Measurements from ENCODE around the gene ROM1.
"Not testable (repeated sequence)": the region's sequence is repeated elsewhere in the genome, so short reads cannot be mapped to it uniquely, and the experiment has no call there.

ROM1 gene, protein sequence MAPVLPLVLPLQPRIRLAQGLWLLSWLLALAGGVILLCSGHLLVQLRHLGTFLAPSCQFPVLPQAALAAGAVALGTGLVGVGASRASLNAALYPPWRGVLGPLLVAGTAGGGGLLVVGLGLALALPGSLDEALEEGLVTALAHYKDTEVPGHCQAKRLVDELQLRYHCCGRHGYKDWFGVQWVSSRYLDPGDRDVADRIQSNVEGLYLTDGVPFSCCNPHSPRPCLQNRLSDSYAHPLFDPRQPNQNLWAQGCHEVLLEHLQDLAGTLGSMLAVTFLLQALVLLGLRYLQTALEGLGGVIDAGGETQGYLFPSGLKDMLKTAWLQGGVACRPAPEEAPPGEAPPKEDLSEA

DNA sequence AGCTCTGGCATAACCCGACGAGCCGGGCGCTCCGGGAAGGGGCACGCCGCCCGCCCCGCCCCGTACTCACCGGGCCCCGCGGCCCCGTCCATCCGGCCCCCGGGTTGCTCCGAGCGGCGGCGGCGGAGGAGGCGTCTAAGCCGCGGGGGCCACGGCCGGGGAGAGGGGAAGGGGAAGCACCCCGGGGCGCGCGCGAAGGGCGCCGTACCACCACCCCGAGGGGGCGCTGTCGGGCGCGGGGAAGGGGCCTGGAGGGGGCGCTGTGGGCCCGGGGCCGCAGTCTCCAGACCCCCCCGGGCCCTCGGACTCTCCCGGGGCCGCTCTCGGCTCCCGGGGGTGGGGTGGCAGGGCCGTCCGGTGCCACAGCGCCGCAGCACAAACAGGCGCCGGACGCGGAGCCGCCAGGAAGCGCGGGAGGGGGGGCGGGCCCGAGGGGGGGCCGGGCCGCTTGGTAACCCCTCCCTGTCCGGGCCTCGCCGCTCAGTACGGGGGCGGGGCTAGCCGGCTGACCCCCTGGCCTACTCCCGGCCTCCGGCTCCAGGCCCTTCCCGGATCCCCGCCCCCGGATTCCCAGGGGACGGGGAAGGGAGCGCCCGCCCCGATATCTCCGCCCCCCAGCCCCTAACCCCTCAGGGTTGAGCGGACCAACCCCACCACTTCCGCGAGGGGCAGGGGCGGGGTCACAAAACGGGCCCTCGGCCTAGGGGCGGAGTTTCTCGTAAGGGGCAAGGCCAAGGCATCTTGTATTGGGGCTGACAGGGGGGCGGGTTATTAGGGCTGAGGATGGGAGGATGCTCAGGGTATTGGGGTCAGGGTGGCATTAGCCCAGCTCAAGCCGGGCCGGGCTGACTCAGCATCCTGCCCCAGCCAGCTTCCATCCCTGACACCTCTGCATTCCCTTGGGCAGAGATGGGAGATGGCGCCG, at the start of gene ROM1, which contains the start of gene EML3:
Gene ROM1 (plus strand): TSS at position 892 of the 925 bp plus-strand sequence. CDS start 25 bp downstream, at position 917.
Gene EML3 (minus strand): TSS at position 410 of the 925 bp plus-strand sequence. CDS start 318 bp downstream, at position 92.
- peak; percentile 74 for DNase-seq

DNA sequence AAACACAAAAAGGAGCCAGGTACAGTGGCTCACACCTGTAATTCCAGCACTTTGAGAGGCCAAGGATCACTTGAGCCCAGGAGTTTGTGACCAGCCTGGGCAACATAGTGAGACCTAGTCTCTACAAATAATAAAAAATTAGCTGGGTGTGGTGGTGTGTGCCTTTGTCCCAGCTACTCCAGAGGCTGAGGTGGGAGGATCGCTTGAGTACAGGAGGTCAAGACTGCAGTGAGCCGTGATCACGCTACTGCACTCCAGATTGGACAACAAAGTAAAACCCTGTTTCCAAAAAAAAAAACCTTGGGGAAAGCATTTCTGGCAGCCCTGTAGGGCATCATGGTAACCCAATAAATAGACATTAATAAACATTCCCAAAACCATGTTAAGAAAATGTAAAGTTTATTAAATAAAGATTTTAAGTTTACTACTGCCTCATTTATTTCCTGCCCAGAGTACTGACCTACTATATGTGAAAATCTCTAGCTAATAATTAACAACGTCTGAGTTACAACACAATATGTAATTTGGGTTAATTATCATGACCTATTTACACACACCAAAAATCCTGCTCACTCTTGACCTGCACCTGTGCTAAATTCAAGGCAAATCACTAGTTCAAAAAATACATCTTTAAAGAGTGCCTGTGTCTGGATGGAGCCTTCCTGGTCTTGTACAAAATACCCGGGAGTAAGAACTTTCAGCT, 47.8 kb upstream of the ROM1 start:
- no peak for DNase-seq

DNA sequence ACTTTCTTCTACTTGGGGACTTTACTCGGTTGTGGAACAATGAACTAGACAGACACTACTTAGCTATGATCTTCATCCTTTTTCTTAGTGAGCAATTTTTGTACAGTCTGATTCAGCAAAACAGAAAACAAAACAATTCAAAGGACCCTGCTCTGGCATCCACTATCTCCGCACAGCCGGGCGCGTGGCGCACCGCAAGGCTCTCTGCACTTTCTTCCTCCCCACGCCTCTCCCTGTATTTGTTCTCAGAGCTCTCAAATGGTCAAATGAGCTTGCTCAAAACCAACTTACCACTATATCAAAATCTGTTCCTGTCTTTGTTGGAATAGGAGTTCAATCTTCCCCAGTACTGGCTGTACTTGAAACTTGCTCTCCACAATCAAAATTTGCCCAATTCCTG, 46.8 kb upstream of the ROM1 start:
- DNase-seq, result no peak

DNA sequence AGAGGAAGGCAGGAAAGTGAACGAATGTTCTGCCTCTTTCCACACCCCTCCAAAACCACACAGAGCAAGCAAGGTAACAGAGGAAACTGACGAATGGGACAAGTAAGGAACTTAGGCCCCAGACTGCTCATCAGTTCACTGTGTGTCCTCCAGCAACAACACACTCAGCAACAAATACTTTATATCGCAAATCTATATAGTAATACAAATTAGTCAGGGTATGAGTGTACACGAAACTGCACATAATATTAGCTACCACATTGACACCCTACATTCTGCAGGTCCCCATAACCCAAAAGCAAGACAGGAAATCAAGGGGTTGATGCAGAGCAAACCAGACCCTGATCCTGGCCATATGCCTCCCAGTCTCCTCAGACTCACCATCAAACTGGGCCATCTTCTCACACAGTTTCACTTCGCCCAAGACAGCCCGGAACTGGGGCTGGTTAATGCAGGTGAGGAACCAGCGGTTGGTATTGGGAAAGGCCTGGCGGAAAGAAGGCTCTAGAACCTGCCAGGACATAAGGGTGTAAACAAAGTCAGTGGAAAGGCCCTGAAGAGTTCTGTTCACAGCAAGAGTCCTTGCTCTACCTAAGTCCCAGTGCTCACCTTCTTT, 45.9 kb upstream of the ROM1 start:
- no peak for DNase-seq

DNA sequence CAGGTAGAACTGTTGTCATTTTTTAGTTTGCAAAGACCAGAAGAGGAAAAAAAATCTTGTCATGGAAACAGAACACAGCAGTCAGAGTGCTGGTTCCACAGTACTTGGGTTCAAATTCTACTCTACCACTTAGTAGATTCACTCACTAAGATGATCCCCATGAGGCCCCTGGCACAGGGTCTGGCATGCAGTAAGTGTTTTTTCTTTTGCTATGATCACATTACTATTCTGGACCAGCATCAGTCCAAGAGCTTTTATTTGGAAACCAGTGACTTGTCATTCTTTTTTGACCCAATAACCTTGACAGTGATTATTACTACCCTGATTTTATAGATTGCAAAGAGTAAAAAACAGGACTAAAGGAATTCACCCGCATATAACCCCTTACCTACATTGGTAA, 43.4 kb upstream of the ROM1 start:
- no peak for DNase-seq

DNA sequence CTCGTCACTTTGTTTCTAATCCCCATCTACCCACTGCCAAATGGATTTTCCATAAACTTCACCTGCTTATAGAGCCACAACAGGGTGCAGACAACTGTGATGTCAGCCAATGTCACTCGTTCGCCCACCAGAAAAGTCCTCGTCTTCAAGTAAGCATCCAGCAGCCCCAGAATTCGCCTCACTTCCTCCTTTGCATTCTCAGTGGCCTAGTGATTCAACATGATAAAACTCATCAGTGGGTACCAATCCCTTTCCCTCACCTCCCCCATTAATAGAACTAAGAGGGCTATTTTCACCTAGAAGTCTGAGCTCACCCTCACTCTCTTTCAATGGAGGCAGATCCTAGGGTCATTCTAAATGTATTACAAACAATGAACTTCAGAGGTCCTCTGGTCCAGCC, 42.2 kb upstream of the ROM1 start:
- DNase-seq, result not testable (repeated sequence)

DNA sequence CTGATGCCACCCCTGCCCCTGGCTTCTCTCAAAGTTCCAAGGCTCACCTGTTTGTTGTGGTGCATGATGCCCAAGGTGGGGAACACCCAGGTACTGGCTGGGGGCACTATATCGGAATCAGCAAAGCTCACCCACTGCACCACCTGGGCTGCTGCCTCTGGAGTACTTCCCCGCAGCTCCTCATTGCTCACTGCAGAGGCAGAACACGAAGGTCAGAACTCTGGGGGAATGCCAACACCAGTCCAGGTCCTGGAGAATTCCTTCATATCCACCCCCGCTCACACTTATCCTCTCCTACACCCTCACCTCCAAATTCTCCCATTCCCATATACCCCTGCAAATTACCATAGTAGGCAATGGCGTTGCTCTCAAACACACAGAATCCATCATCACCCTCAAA, 41.6 kb upstream of the ROM1 start:
- DNase-seq, result not testable (repeated sequence)

DNA sequence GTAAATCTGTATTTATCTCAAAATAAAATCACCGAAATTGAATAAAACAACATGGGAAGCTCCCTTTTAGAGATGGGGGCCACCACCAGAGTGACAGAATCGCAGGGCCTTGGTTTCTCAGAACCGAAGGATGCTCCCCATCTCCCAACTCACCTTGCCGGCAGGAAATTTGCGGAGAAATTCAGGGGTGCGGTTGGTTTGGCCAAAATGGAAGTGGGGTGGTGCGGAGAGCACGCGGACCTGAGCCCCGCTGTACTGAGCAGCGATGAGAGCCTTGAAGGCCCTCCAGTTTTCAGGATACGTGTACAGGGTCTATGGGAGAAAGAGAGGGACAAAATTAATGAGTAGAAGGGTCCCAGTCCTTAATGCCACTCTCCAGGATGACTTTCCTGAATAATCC, 40.6 kb upstream of the ROM1 start:
- no peak for DNase-seq

DNA sequence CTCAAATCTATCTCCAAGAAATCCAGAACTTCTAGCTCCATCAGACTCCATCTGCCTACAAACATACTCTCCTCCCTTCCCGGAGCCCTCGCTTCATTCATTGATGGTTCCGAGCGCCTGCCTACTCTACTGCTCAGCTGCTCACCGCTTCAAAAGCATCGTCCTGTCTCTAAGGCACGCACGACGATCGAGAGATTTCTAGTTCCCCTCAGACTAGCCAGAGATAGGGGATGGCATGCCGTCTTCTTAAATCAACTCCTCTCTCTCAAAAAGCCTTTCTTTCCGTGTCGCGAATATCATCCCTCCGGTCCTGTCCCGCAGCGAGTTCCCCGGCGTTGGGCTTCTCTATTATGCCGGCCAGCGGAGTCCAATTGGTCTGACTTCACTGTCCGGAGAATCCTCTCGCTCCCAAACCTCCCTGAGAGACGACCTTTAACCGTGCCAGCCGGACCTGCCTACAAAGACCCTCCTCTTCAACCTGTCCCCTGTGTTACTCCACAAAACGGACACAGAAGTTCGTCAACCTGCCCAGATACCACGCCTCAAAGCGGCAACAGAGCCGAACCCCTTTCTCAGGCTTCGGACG, 40.0 kb upstream of the ROM1 start:
- no peak for DNase-seq

DNA sequence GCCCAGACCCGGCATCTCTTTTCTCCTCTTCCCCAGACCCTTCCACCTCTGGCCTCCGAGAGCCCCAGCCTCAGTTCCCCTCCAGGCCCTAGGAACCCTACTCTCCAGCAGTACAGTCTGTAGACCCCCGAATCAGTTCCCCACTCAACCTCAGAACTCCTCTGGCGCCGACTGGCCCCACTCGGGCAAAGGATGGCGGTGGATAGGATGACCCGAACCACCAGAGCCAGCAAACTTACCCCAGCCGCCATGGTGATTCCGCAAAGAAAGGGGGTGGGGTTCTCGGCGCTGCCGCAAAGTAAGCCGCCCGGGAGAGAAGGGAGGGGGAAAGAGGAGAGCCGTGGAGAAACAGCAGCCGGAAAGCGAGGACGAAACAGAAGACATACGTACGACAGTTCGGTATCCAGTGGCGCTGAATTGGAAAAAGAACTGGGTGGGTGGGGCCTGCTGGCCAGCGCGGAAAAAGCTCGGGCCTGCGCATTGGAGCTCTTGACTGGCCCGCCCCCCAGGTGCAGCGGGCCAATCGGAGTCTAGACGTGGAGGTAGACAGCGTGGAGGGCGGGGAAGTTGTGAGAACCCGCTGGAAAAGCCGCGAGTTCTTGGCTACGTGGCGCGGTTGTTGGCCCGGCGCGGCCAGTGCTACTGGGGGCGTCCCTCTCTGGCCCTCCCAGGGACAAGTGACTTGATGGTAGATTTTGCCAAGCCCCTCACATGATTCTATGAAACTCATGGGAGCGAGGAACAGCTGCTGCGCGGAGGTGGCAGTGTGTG, 39.3 kb upstream of the ROM1 start, which contains the start of gene EEF1G:
Gene EEF1G (minus strand): TSS at position 300 of the 771 bp plus-strand sequence. CDS start 49 bp downstream, at position 251.
- peak; percentile 99 for DNase-seq

DNA sequence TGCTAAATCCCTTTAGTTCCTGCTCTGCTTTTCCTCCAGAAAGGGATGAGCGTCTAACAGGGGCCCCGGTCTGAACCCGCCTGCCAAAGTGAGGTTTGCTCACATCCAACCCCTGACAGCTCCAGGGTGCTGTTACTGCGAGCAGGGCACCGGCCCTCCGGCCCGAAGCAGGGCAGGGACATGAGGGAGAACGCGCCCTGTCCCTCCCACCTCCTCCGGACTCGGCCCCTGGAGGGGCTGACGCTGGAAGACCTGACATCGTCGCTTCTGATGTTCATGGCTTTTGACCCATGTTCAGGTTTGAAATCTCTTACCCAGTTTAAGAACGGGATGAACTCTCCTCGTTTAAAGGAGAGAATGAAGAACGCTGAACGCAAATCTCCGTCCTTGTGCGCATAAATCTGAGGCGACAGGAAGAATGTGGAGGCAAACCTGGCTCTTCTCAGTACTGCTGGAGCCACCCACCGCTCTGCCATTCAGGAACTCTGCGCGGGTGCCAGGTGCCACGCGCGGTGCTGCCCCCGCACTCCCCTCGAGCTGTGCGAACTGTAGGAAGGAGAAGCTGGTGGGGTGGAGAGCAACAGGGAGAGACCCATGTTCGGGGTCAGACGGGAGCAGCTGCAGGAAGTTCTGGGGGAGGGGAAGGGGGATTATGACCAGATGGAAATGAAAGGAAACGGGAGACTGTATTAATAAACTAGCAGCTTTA, 38.5 kb upstream of the ROM1 start:
- no peak for DNase-seq

DNA sequence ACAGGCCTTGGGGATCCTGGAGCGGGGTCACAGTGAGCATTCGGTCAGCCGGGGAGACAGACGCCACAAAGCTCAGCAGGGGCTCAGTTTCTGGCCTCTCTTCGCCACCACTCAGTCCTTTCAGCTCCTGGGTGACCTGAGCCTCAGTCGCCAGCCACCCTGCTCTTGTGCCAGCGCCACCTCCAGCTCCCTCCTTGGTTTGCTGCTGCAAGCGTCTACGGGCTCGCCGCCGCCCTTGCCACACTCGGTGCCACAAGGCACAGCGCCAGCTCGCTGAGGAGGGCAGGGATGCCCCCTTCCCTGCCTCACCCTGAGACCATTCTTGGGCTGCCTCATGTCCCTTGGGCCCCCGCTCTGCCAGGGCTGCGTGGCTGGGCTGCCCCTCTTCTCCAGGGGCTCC, 37.9 kb upstream of the ROM1 start:
- no peak for DNase-seq

DNA sequence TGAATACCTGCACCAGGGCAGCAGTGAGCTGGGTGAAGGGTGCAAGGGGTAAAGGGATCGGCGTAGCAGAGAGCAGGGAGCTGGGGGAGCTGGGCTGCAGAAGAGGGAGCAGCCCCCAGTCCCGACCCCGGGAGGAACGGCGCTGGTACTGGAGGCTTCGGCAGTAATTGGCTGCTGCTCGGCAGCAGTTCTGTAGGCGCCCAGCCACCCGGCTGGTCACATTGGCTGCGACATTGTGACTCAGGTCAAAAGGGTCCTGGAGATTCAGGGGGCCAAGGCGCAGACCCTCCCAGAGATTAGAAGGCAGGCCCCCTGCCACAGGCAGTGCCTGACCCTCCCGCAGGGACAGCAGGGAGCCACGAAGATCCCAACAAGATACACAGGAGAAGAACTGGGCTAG, 37.2 kb upstream of the ROM1 start:
- no peak for DNase-seq

DNA sequence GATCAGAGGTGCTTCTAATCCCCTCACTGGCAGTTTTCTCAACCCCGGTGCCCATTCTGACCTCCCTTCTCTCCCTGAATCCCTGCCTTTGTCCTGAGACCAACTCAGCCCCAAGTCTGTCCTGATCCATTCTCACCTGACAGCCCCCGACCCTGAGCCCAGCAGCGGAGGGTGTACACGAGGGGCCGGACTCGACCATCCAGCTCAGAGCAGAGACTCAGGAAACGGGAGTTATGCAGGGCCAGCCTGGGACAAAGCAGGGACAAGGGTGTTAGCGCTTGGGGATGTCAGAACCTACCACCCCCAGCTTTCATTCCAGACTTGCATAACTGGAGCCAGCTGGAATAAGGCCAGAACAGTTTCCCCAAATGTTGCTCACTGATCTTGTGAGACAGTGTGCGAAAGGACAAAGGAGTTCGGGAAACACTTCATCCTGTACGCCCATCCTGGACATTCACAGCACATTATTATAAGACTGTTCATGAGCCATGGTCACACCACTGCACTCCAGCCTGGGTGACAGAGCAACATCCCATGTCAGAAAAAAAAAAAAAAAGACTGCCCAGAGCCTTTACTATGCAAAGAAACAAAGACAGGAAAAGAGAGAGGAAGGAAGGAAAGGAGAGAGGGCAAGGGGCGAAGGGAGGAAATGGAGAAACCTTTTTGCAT, 35.9 kb upstream of the ROM1 start:
- DNase-seq, result no peak

DNA sequence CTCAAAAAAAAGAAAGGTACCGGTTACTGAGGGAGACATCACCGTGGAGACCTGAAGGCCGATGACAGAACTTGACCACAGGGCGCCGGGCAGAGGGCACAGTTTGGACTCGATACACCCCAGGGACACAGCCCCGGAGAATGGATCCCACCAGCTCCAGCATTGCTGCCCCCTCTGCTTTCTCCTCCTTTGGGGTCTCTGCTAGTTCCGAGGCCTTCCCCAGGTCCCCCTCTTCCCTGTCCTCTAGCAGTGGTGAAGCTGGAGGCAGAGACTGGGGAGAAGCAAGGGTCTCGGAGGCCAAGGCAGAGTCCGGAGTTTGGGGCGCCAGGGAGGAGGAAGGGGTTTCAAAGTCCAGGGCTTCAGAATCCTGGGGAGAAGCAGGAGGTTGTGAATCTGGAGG, 34.5 kb upstream of the ROM1 start:
- no peak for DNase-seq

DNA sequence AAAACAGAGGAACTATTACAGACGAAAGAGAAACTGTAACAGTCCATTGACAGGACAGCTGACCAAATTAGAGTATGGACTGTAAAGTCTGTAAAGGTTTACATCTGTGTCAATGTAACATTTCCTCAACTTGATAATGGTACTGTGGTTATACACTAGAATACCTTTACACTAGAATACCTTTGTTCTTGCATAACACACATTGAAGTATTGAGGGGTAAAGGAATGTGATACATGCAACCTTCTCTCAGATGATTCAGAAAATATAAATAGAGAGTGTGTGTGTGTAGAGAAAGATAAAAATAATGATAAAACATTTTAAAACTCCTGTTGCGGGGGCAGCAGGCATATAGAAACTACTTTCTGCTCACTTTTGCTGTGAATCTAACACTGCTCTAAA, 33.8 kb upstream of the ROM1 start:
- no peak for DNase-seq

DNA sequence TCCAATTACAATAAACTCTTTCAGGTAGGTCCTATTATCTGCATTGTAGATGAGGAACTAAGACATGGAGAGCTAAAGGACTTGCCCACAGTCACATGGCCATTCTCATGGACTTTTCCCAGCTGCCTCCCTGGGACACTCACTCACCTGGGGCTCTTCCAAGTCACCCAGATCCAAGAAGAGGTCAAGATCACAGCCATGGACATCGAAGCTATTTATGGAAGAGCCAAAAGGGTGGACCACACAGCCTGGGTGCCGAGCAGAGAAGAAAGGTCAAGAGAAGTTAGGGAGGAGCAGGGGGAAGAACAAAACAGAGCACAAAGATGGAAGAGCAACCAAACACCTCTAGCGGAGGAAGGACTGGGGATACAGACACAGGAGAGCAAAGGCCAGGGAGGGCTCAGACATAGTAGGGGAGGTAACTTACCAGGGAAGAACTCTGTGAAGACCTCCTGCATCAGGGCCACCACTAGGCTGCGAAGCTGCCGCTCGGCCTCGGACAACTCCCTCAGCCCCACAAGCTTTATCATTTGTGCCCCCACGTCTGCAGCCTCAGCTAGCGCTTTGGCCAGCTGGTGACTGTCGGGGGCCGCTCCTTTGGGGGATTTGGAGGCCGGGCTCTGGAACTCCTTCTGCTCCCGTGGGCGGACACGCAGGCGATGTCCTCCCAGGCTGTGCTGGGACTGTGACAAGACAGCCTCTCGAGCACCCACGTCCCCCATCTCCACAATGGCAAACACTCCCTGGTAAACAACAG, 31.9 kb upstream of the ROM1 start:
- no peak for DNase-seq

DNA sequence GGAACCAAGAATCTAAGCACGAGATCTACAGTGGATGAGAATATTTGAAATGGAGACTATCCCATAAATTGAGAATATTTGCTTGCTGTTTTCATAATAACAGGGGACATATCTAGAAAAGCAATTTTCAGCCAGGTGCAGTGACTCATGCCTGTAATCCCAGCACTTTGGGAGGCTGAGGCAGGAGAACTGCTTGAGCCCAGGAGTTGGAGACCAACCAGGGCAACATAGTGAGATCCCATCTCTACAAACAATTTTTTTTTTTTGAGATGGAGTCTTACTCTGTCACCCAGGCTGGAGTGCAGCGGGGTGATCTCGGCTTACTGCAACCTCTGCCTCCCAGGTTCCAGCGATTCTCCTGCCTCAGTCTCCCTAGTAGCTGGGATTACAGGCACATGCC, 31.3 kb upstream of the ROM1 start:
- not testable (repeated sequence) for DNase-seq

DNA sequence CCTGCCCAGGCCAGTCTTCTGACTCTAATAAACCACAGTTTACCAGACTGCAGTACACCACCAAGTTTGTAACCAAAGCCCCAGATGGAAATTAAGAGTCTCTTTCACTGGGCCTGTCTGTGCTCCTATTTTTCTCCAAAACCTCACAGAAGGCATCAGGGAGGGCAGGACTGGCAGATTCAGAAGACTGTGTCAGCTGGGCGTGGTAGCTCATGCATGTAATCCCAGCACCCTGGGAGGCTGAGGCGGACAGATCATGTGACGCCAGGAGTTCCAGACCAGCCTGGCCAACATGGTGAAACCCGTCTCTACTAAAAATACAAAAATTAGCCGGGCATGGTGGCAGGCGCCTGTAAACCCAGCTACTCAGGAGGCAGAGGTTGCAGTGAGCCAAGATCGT, 27.7 kb upstream of the ROM1 start:
- not testable (repeated sequence) for DNase-seq
